HG02943 (cell line): Measurements from ENCODE around the gene SAP25.

Experiments used
- ATAC-seq: cut with Tn5 transposase; IDR thresholded peaks from one replicate; pipeline ENCODE4 v1.9.1; 2021; ENCODE audit warnings: mild to moderate bottlenecking, low read depth, moderate library complexity; ENCODE audit not compliant: unreplicated experiment

Gene SAP25

GRCh38 chr7:100598425-100598824 is 24.7 kb upstream of the SAP25 start:
- ATAC-seq, result no peak

GRCh38 chr7:100595188-100595587 is 21.5 kb upstream of the SAP25 start:
- no peak for ATAC-seq

- ATAC-seq, result no peak
Observed at GRCh38 chr7:100591596-100591995, 17.9 kb upstream of the SAP25 start.

GRCh38 chr7:100590077-100590737 is 16.5 kb upstream of the SAP25 start:
- no peak for ATAC-seq

- no peak for ATAC-seq
Observed at GRCh38 chr7:100589341-100589947, 15.7 kb upstream of the SAP25 start.

- ATAC-seq, result no peak
Observed at GRCh38 chr7:100588438-100588837, 14.7 kb upstream of the SAP25 start.

GRCh38 chr7:100586266-100587025 is 12.7 kb upstream of the SAP25 start, which contains the start of gene FBXO24:
TSS of gene FBXO24 (plus strand) at chr7:100586328. CDS start at chr7:100586626, 298 bp downstream.
- ATAC-seq, result peak; percentile 83

- ATAC-seq, result no peak
Observed at GRCh38 chr7:100585511-100586265, 12.0 kb upstream of the SAP25 start, which contains the start of gene LRCH4. TSS of gene LRCH4 (minus strand) at chr7:100586129. CDS start at chr7:100586100, 29 bp downstream.

- no peak for ATAC-seq
Observed at GRCh38 chr7:100584683-100585510, 11.2 kb upstream of the SAP25 start.

GRCh38 chr7:100584054-100584682 is 10.5 kb upstream of the SAP25 start:
- ATAC-seq, result no peak

- ATAC-seq, result no peak
Observed at GRCh38 chr7:100583132-100584053, 9.7 kb upstream of the SAP25 start.

GRCh38 chr7:100582650-100583049 is 8.9 kb upstream of the SAP25 start:
- ATAC-seq, result no peak

- no peak for ATAC-seq
Observed at GRCh38 chr7:100582041-100582579, 8.4 kb upstream of the SAP25 start.

- ATAC-seq, result no peak
Observed at GRCh38 chr7:100580466-100581283, 7.0 kb upstream of the SAP25 start.

- no peak for ATAC-seq
Observed at GRCh38 chr7:100578246-100579183, 4.8 kb upstream of the SAP25 start.

GRCh38 chr7:100577507-100577906 is 3.8 kb upstream of the SAP25 start:
- ATAC-seq, result no peak
